GM12878 (cell line): ENCODE results near the gene AFAP1L2.

ENCODE experiments used
- CREB1 ChIP-seq: IDR thresholded peaks from 2 replicates; pipeline ENCODE4 v1.6.1; 2012; ENCODE audit warnings: low read depth, mild to moderate bottlenecking, inconsistent platforms
- EZH2 ChIP-seq: IDR thresholded peaks from 2 replicates; pipeline ENCODE4 v1.6.1; 2012; ENCODE audit warnings: low read depth, mild to moderate bottlenecking, control low read depth, inconsistent platforms, low read length, borderline replicate concordance; ENCODE audit not compliant: control insufficient read depth
- MAX ChIP-seq: IDR thresholded peaks from 2 replicates; pipeline ENCODE4 v1.6.1; 2012; ENCODE audit warnings: low read depth, low read length, improper control_type of control experiment
- ZNF24 ChIP-seq: fragments of 450-650 bp; IDR thresholded peaks from 2 replicates; pipeline ENCODE4 v1.6.1; 2017; ENCODE audit warnings: antibody characterized with exemption, mild to moderate bottlenecking
- TF ChIP-seq, protein P1 (sequence below), 3 experiments: IDR thresholded peaks in 2 of 3; conservative IDR thresholded peaks in 1 of 3; 2 replicates each; pipeline ENCODE4 v1.5.1; 2011; ENCODE audit warnings: low read depth in 3 of 3, low read length in 3 of 3, mild to moderate bottlenecking in 3 of 3, control low read depth in 2 of 3, moderate library complexity in 2 of 3, inconsistent platforms in 1 of 3, mixed read lengths in 1 of 3; ENCODE audit not compliant: control insufficient read depth in 2 of 3, insufficient read depth in 1 of 3; ENCODE audit errors: extremely low read depth in 1 of 3

GRCh38 chr10:114278140-114278883 lies 126.0 kb downstream of the AFAP1L2 start:
- TF ChIP-seq ZNF24 (no peak), EZH2 (no peak), MAX (no peak), CREB1 (no peak)
- TF ChIP-seq, protein P1, sequence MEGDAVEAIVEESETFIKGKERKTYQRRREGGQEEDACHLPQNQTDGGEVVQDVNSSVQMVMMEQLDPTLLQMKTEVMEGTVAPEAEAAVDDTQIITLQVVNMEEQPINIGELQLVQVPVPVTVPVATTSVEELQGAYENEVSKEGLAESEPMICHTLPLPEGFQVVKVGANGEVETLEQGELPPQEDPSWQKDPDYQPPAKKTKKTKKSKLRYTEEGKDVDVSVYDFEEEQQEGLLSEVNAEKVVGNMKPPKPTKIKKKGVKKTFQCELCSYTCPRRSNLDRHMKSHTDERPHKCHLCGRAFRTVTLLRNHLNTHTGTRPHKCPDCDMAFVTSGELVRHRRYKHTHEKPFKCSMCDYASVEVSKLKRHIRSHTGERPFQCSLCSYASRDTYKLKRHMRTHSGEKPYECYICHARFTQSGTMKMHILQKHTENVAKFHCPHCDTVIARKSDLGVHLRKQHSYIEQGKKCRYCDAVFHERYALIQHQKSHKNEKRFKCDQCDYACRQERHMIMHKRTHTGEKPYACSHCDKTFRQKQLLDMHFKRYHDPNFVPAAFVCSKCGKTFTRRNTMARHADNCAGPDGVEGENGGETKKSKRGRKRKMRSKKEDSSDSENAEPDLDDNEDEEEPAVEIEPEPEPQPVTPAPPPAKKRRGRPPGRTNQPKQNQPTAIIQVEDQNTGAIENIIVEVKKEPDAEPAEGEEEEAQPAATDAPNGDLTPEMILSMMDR (IDR thresholded peaks at IDR 0.05 in 2 of 3, conservative IDR thresholded peaks at IDR 0.05 in 1 of 3; ENCODE audit: control insufficient read depth in 2 of 3, extremely low read depth in 1 of 3, insufficient read depth in 1 of 3, low read depth in 3 of 3, low read length in 3 of 3): no peak
